Measurements from ENCODE around the gene PHPT1.

- TF ChIP-seq, protein P1, sequence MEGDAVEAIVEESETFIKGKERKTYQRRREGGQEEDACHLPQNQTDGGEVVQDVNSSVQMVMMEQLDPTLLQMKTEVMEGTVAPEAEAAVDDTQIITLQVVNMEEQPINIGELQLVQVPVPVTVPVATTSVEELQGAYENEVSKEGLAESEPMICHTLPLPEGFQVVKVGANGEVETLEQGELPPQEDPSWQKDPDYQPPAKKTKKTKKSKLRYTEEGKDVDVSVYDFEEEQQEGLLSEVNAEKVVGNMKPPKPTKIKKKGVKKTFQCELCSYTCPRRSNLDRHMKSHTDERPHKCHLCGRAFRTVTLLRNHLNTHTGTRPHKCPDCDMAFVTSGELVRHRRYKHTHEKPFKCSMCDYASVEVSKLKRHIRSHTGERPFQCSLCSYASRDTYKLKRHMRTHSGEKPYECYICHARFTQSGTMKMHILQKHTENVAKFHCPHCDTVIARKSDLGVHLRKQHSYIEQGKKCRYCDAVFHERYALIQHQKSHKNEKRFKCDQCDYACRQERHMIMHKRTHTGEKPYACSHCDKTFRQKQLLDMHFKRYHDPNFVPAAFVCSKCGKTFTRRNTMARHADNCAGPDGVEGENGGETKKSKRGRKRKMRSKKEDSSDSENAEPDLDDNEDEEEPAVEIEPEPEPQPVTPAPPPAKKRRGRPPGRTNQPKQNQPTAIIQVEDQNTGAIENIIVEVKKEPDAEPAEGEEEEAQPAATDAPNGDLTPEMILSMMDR (IDR thresholded peaks at IDR 0.05 in 4 of 5, conservative IDR thresholded peaks at IDR 0.05 in 1 of 5): no peak
- TF ChIP-seq POLR2A (IDR thresholded peaks at IDR 0.05): peak; percentile 58 to 81
Measured at GRCh38 chr9:136885950-136886578, 36.9 kb downstream of the PHPT1 start, which contains the start of gene TRAF2.

Measured in gastrocnemius medialis (tissue), 4 donors.